Peyer's patch (tissue), 4 donors: ENCODE results near the gene EYA2.

ENCODE experiments used
- CTCF ChIP-seq, 6 experiments: fragments of 450-650 bp in 4 of 6; fragments of 200-600 bp in 2 of 6; sonication (generic) in 1 of 6; IDR thresholded peaks; one replicate each; pipeline ENCODE4 v1.5.1; 2017 to 2019; ENCODE audit warnings: antibody characterized with exemption in 6 of 6, mild to moderate bottlenecking in 3 of 6, moderate library complexity in 1 of 6
- POLR2A ChIP-seq, 2 donors: fragments of 450-650 bp; IDR thresholded peaks; one replicate each; pipeline ENCODE4 v1.5.1; 2017; ENCODE audit warnings: antibody characterized with exemption in 2 of 2, mild to moderate bottlenecking in 2 of 2, moderate library complexity in 2 of 2

GRCh38 chr20:46872328-46873211 lies 22.1 kb upstream of the EYA2 start:
- TF ChIP-seq POLR2A (IDR thresholded peaks at IDR 0.05): no peak
- no peak for TF ChIP-seq CTCF (IDR thresholded peaks at IDR 0.05)
